WTC11 (cell line): ENCODE results near the gene ASPM.

Source experiments
- CBFB ChIP-seq: sonication (generic); formaldehyde crosslinking; IDR thresholded peaks from 2 replicates; pipeline ENCODE4 v1.8.1; 2022; ENCODE audit warnings: mild to moderate bottlenecking, low read depth, missing genetic modification reagents
- ETV6 ChIP-seq: sonication (generic); formaldehyde crosslinking; IDR thresholded peaks from 2 replicates; pipeline ENCODE4 v1.8.1; 2022; ENCODE audit warnings: mild to moderate bottlenecking, missing genetic modification reagents
- FOXJ3 ChIP-seq: sonication (generic); formaldehyde crosslinking; IDR thresholded peaks from 2 replicates; pipeline ENCODE4 v1.9.0; 2021; ENCODE audit warnings: missing genetic modification reagents, mild to moderate bottlenecking, borderline replicate concordance
- NFE2L1 ChIP-seq: sonication (generic); formaldehyde crosslinking; IDR thresholded peaks from 2 replicates; pipeline ENCODE4 v1.8.1; 2023; ENCODE audit warnings: missing genetic modification reagents
- TF ChIP-seq, protein P1 (sequence below): sonication (generic); formaldehyde crosslinking; IDR thresholded peaks from 2 replicates; pipeline ENCODE4 v1.8.1; 2022; ENCODE audit warnings: missing genetic modification reagents, borderline replicate concordance
- TF ChIP-seq, protein P2 (sequence below): fragments of 250-450 bp; sonication (Bioruptor Pico); IDR thresholded peaks from 2 replicates; pipeline ENCODE4 v1.8.0; 2021; ENCODE audit warnings: mild to moderate bottlenecking
- TF ChIP-seq, protein P3 (sequence below): fragments of 200-600 bp; IDR thresholded peaks from 2 replicates; pipeline ENCODE4 v1.8.0; 2022; ENCODE audit warnings: antibody characterized with exemption

DNA sequence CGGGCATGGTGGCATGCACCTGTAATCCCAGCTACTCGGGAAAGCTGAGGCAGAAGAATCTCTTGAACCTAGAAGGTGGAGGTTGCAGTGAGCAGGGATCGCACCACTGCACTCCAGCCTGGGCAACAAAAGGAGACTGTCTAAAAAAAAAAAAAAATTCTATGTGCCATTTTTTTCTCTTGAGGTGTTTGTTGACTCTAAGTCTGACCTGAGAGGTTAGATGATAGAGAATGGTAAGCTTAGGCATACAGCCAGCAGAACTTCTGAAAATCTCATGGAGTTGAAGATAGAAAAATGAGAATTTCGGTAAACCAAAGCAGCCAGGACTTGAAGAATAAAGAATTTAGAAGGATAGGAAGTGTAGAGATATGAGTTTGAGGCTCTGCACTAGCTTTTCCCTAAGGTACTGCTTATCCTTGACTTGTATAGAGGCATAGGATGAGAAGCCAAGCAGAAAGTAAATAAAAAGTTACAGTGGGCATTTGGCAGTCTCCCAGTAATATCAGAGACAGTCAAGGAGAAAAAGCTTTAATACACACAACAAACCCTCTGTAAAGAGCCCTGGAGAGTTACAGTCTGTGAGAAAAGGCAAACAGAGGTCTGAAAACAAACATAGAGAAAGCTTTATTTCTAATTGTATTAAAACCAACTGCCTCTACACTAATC, 103.7 kb downstream of the ASPM start:
- TF ChIP-seq ETV6 (CRISPR knock-in tag) (no peak), FOXJ3 (CRISPR knock-in tag) (no peak), NFE2L1 (CRISPR knock-in tag) (no peak), CBFB (no peak)
- TF ChIP-seq, protein P1, sequence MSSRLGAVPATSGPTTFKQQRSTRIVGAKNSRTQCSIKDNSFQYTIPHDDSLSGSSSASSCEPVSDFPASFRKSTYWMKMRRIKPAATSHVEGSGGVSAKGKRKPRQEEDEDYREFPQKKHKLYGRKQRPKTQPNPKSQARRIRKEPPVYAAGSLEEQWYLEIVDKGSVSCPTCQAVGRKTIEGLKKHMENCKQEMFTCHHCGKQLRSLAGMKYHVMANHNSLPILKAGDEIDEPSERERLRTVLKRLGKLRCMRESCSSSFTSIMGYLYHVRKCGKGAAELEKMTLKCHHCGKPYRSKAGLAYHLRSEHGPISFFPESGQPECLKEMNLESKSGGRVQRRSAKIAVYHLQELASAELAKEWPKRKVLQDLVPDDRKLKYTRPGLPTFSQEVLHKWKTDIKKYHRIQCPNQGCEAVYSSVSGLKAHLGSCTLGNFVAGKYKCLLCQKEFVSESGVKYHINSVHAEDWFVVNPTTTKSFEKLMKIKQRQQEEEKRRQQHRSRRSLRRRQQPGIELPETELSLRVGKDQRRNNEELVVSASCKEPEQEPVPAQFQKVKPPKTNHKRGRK (CRISPR knock-in tag), result no peak
- TF ChIP-seq, protein P2, sequence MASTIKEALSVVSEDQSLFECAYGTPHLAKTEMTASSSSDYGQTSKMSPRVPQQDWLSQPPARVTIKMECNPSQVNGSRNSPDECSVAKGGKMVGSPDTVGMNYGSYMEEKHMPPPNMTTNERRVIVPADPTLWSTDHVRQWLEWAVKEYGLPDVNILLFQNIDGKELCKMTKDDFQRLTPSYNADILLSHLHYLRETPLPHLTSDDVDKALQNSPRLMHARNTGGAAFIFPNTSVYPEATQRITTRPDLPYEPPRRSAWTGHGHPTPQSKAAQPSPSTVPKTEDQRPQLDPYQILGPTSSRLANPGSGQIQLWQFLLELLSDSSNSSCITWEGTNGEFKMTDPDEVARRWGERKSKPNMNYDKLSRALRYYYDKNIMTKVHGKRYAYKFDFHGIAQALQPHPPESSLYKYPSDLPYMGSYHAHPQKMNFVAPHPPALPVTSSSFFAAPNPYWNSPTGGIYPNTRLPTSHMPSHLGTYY (CRISPR knock-in tag), result no peak
- TF ChIP-seq, protein P3, sequence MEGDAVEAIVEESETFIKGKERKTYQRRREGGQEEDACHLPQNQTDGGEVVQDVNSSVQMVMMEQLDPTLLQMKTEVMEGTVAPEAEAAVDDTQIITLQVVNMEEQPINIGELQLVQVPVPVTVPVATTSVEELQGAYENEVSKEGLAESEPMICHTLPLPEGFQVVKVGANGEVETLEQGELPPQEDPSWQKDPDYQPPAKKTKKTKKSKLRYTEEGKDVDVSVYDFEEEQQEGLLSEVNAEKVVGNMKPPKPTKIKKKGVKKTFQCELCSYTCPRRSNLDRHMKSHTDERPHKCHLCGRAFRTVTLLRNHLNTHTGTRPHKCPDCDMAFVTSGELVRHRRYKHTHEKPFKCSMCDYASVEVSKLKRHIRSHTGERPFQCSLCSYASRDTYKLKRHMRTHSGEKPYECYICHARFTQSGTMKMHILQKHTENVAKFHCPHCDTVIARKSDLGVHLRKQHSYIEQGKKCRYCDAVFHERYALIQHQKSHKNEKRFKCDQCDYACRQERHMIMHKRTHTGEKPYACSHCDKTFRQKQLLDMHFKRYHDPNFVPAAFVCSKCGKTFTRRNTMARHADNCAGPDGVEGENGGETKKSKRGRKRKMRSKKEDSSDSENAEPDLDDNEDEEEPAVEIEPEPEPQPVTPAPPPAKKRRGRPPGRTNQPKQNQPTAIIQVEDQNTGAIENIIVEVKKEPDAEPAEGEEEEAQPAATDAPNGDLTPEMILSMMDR, result no peak
